Ecto neural progenitor cell (in vitro differentiated cells): ENCODE measurements around the gene PPARA.

Experiments
- DNase-seq: peaks from one replicate; pipeline ENCODE4 v3.0.0-alpha.2; 2018; ENCODE audit warnings: low spot score

The PPARA gene

GRCh38 chr22:46275455-46276122, 125.3 kb downstream of the PPARA start:
- DNase-seq: no peak

GRCh38 chr22:46276563-46276962, 126.2 kb downstream of the PPARA start:
- DNase-seq: no peak

GRCh38 chr22:46278656-46279645, 128.6 kb downstream of the PPARA start:
- DNase-seq: no peak

GRCh38 chr22:46280063-46280817, 129.9 kb downstream of the PPARA start:
- no peak for DNase-seq

- DNase-seq: no peak
These were observed 130.8 kb downstream of the PPARA start for GRCh38 chr22:46280999-46281623.

GRCh38 chr22:46281866-46282678, 131.7 kb downstream of the PPARA start:
- DNase-seq: no peak

GRCh38 chr22:46286006-46286405, 135.7 kb downstream of the PPARA start:
- no peak for DNase-seq

- DNase-seq: no peak
These were observed 136.9 kb downstream of the PPARA start for GRCh38 chr22:46286941-46287872.

GRCh38 chr22:46287873-46288751, 137.8 kb downstream of the PPARA start:
- DNase-seq: no peak

- no peak for DNase-seq
These were observed 138.5 kb downstream of the PPARA start for GRCh38 chr22:46288846-46289243.

- no peak for DNase-seq
These were observed 139.0 kb downstream of the PPARA start for GRCh38 chr22:46289244-46289891.

GRCh38 chr22:46290121-46290842, 140.0 kb downstream of the PPARA start:
- no peak for DNase-seq

- no peak for DNase-seq
These were observed 140.8 kb downstream of the PPARA start for GRCh38 chr22:46290843-46291785.

- DNase-seq: no peak
These were observed 141.8 kb downstream of the PPARA start for GRCh38 chr22:46292173-46292572.

GRCh38 chr22:46292732-46293131, 142.4 kb downstream of the PPARA start:
- no peak for DNase-seq
